Measurements from ENCODE around the gene ZNF483.
"Not testable (repeated sequence)": the region's sequence is repeated elsewhere in the genome, so short reads cannot be mapped to it uniquely, and the experiment has no call there.

The ZNF483 gene

GRCh38 chr9:111542497-111543254 lies 17.7 kb downstream of the ZNF483 start:
- DNase-seq, result no peak

GRCh38 chr9:111548623-111549022 lies 23.6 kb downstream of the ZNF483 start:
- DNase-seq, result no peak

GRCh38 chr9:111555425-111555824 lies 30.4 kb downstream of the ZNF483 start:
- not testable (repeated sequence) for DNase-seq

GRCh38 chr9:111559000-111559610 lies 34.1 kb downstream of the ZNF483 start:
- DNase-seq, result no peak

- no peak for DNase-seq
These were observed 36.3 kb downstream of the ZNF483 start for GRCh38 chr9:111561165-111561719.

- DNase-seq, result no peak
These were observed 41.3 kb downstream of the ZNF483 start for GRCh38 chr9:111566234-111566633.

- not testable (repeated sequence) for DNase-seq
These were observed 43.1 kb downstream of the ZNF483 start for GRCh38 chr9:111568127-111568526.

GRCh38 chr9:111572950-111573604 lies 48.1 kb downstream of the ZNF483 start:
- DNase-seq, result no peak

GRCh38 chr9:111582888-111583287 lies 57.9 kb downstream of the ZNF483 start:
- DNase-seq, result no peak

- no peak for DNase-seq
These were observed 61.4 kb downstream of the ZNF483 start for GRCh38 chr9:111586378-111586777.

- DNase-seq, result no peak
These were observed 63.9 kb downstream of the ZNF483 start for GRCh38 chr9:111588846-111589245.

- peak; percentile 24 to 52 for DNase-seq
These were observed 73.1 kb downstream of the ZNF483 start for GRCh38 chr9:111597852-111598732.

- DNase-seq, result peak in 1 of 2 donors; percentile 9
These were observed 73.7 kb downstream of the ZNF483 start for GRCh38 chr9:111598733-111599091.

GRCh38 chr9:111599092-111599954 lies 74.3 kb downstream of the ZNF483 start, which contains the start of gene PTGR1:
TSS of gene PTGR1 (minus strand) at chr9:111599647. CDS start at chr9:111597422, 2,225 bp downstream.
- peak; percentile 85 to 93 for DNase-seq

- DNase-seq, result no peak
These were observed 75.0 kb downstream of the ZNF483 start for GRCh38 chr9:111599955-111600343.

GRCh38 chr9:111601237-111602018 lies 76.4 kb downstream of the ZNF483 start:
- DNase-seq, result peak in 1 of 2 donors; percentile 42

- DNase-seq, result no peak
These were observed 78.1 kb downstream of the ZNF483 start for GRCh38 chr9:111603041-111603440.

GRCh38 chr9:111604054-111604615 lies 79.2 kb downstream of the ZNF483 start:
- DNase-seq, result no peak

- DNase-seq, result no peak
These were observed 80.1 kb downstream of the ZNF483 start for GRCh38 chr9:111605041-111605559.

- DNase-seq, result no peak
These were observed 85.2 kb downstream of the ZNF483 start for GRCh38 chr9:111610149-111610548.
